Suprapubic skin (tissue), 4 donors: ENCODE data around the gene C19orf12. TPM values are rescaled to one million over a fixed set of nuclear protein-coding genes. Genes with fewer than 3 reads are reported as not detected.

Experiments used
- DNase-seq, 2 donors: peaks; one replicate each; pipeline ENCODE4 v3.0.0-alpha.2; 2019; ENCODE audit warnings: low spot score in 2 of 2
- H3K27ac ChIP-seq: fragments of 200-600 bp; sonication (generic); one replicate; pipeline ENCODE4 v1.5.1; 2019
- H3K27me3 ChIP-seq: fragments of 200-600 bp; sonication (generic); one replicate; pipeline ENCODE4 v1.5.1; 2019
- H3K36me3 ChIP-seq: fragments of 200-600 bp; sonication (generic); one replicate; pipeline ENCODE4 v1.5.1; 2019
- H3K4me1 ChIP-seq: fragments of 200-600 bp; sonication (generic); one replicate; pipeline ENCODE4 v1.5.1; 2019
- H3K4me3 ChIP-seq: fragments of 200-600 bp; sonication (generic); one replicate; pipeline ENCODE4 v1.5.1; 2019; ENCODE audit warnings: mild to moderate bottlenecking
- H3K9me3 ChIP-seq: fragments of 200-600 bp; sonication (generic); one replicate; pipeline ENCODE4 v1.5.1; 2019
- CTCF ChIP-seq, 2 donors: fragments of 200-600 bp in 1 of 2; fragments of 450-650 bp in 1 of 2; sonication (generic) in 1 of 2; IDR thresholded peaks; one replicate each; pipeline ENCODE4 v1.5.1; 2016 to 2019; ENCODE audit warnings: antibody characterized with exemption in 2 of 2, mild to moderate bottlenecking in 1 of 2, moderate library complexity in 1 of 2
- EP300 ChIP-seq: sonication (generic); formaldehyde crosslinking; IDR thresholded peaks from one replicate; pipeline ENCODE4 v1.6.1; 2017; ENCODE audit warnings: antibody characterized with exemption
- POLR2A ChIP-seq, 2 donors: fragments of 450-650 bp; IDR thresholded peaks; one replicate each; pipeline ENCODE4 v1.6.1; 2017; ENCODE audit warnings: antibody characterized with exemption in 2 of 2, mild to moderate bottlenecking in 2 of 2, moderate library complexity in 2 of 2
- POLR2AphosphoS5 ChIP-seq, 3 donors: sonication (generic); formaldehyde crosslinking; IDR thresholded peaks; one replicate each; pipeline ENCODE4 v1.6.1; 2017; ENCODE audit warnings: antibody characterized with exemption in 3 of 3
- WGBS: methylation state at CpG from one replicate; pipeline ENCODE4 v1.1.5; 2018; 5-methylcytosine and 5-hydroxymethylcytosine counted together
- total RNA-seq, 4 donors: library from RNA; depleted of rRNA; stranded (reverse); fragments of >200 nt; gene quantifications; one replicate each; pipeline ENCODE4 v1.1.0, GENCODE V29; 2016

The C19orf12 gene
- total RNA-seq, 4 donors from 2014 or later = 19.6 to 35.8 (median 27.3) TPM

- H3K9me3 ChIP-seq = no peaks in the 10 kb centered on the region
- peaks cover 38% of the 10 kb centered on the region for H3K27me3 ChIP-seq
- WGBS = 94% methylated on average over 13 of the region's 13 CpGs
- no peaks in the 10 kb centered on the region for H3K36me3 ChIP-seq
- no peak for DNase-seq
- H3K4me3 ChIP-seq = no peak overlapping the region
- TF ChIP-seq POLR2AphosphoS5 (IDR thresholded peaks at IDR 0.05) (no peak), POLR2A (IDR thresholded peaks at IDR 0.05) (no peak), CTCF (IDR thresholded peaks at IDR 0.05) (no peak), EP300 (no peak)
- H3K4me1 ChIP-seq = no peaks in the 10 kb centered on the region
- no peak overlapping the region for H3K27ac ChIP-seq
These were observed 16.3 kb upstream of the C19orf12 start for GRCh38 chr19:29731331-29731850.

- TF ChIP-seq CTCF (IDR thresholded peaks at IDR 0.05) = no peak
- TF ChIP-seq POLR2AphosphoS5 (IDR thresholded peaks at IDR 0.05) = no peak
- TF ChIP-seq POLR2A (IDR thresholded peaks at IDR 0.05) = no peak
- no peak for TF ChIP-seq EP300
- DNase-seq = no peak
- no peaks in the 10 kb centered on the region for H3K36me3 ChIP-seq
- 94% methylated on average over 6 of the region's 6 CpGs for WGBS
- H3K4me1 ChIP-seq = peaks cover 12% of the 10 kb centered on the region
- H3K27ac ChIP-seq = no peak overlapping the region
- no peak overlapping the region for H3K4me3 ChIP-seq
- peaks cover 36% of the 10 kb centered on the region for H3K27me3 ChIP-seq
- H3K9me3 ChIP-seq = no peaks in the 10 kb centered on the region
These were observed 12.8 kb upstream of the C19orf12 start for GRCh38 chr19:29727906-29728305.

GRCh38 chr19:29724746-29725145 is 9.7 kb upstream of the C19orf12 start:
- Histone ChIP-seq H3K27ac (no peak overlapping the region), H3K9me3 (no peaks in the 10 kb centered on the region), H3K4me3 (peak overlapping the region; percentile 36), H3K27me3 (peaks cover 36% of the 10 kb centered on the region), H3K4me1 (peaks cover 12% of the 10 kb centered on the region), H3K36me3 (no peaks in the 10 kb centered on the region)
- no peak for TF ChIP-seq CTCF (IDR thresholded peaks at IDR 0.05)
- DNase-seq = no peak
- 54% methylated on average over 14 of the region's 14 CpGs for WGBS

- peaks cover 12% of the 10 kb centered on the region for H3K4me1 ChIP-seq
- peaks cover 34% of the 10 kb centered on the region for H3K27me3 ChIP-seq
- H3K4me3 ChIP-seq = peak overlapping the region; percentile 36
- DNase-seq = no peak
- WGBS = 0% methylated on average over 6 of the region's 39 CpGs
- no peak overlapping the region for H3K27ac ChIP-seq
- TF ChIP-seq EP300 = no peak
- no peak for TF ChIP-seq POLR2A (IDR thresholded peaks at IDR 0.05)
- no peak for TF ChIP-seq CTCF (IDR thresholded peaks at IDR 0.05)
- no peak for TF ChIP-seq POLR2AphosphoS5 (IDR thresholded peaks at IDR 0.05)
- no peaks in the 10 kb centered on the region for H3K36me3 ChIP-seq
- no peaks in the 10 kb centered on the region for H3K9me3 ChIP-seq
These were observed 9.1 kb upstream of the C19orf12 start for GRCh38 chr19:29724102-29724641.

GRCh38 chr19:29717051-29717450 is 2.0 kb upstream of the C19orf12 start:
- Histone ChIP-seq H3K27ac (no peak overlapping the region), H3K36me3 (no peaks in the 10 kb centered on the region), H3K4me3 (no peak overlapping the region), H3K9me3 (no peaks in the 10 kb centered on the region), H3K4me1 (peaks cover 31% of the 10 kb centered on the region), H3K27me3 (no peaks in the 10 kb centered on the region)
- 76% methylated on average over 13 of the region's 16 CpGs for WGBS
- no peak for TF ChIP-seq POLR2A (IDR thresholded peaks at IDR 0.05)
- no peak for DNase-seq
